Hematopoietic multipotent progenitor cell treated with erythropoietin and hydrocortisone succinate and interleukin-3 and kit ligand, for 8 days (in vitro differentiated cells): ENCODE measurements around the gene PLB1.

ENCODE experiments used
- DNase-seq: peaks from one replicate; pipeline ENCODE4 v3.0.0-alpha.2; 2015

PLB1 gene

DNA sequence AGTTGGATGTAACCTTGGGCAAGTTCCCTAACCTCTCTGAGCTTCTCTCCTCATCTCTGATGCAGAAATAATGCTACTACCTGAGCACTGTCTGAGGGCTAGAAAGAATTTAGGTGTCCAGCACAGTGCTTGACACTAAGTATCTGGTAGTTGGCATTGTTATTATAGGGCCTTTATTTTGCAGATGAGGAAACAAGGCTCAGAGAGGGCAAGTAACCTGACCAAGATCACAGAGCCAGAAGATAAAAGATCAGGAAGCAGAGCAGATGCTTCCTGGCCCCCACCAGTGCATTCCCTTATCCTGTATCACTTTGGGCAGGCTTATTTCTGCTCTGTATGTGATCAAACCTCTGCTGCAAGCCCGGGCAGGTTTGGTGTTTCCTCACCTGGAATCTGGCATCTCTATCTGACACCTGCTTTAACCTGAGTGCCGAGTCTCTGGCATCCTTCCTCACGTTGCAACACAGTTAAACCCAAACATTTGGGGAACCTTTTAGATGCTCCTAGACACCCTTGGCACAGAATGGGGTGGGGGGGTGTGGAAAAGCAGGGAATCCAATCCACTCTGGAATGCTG, 69.9 kb downstream of the PLB1 start:
- no peak for DNase-seq

GRCh38 chr2:28566521-28567041, 70.7 kb downstream of the PLB1 start:
- peak; percentile 76 for DNase-seq

GRCh38 chr2:28567061-28567471, 71.2 kb downstream of the PLB1 start:
- peak; percentile 10 for DNase-seq

DNA sequence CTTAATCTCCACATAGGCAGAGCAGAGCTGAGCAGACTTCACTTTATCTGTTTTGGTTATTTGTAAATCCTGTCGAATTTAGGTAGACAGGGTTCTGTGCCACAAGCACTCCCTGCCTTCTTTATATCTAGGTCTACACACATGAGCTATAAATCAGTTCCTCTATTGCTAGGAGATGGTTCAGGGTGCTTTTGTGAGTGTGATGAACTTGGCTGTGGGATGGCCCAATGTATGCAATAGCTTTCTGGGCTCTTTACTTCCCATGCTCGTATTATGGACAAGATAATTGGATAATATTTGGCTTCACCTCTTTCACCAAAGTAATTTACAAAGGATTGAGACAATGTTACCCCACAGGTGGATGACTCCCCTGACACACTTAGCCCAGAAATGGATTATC, 72.2 kb downstream of the PLB1 start:
- DNase-seq = no peak

DNA sequence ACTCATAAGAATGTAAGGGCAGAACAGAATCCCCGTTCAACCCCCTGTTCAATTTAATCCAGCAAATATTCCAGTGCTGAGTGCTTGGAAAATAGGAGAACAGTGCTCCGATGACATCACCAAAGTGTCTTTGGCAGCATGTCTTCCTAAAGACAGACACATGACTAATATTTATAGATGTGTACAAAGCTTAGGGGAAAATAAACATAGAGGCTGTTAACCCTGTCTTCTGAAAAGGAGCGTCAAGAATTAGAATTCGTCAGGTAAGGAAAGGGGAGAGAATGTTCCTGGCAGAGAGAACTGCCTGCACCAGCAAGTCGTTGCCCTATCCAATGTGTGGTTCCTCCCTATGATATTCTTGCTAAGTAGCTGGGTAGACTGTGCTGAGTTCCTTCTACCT, 72.7 kb downstream of the PLB1 start:
- no peak for DNase-seq

DNA sequence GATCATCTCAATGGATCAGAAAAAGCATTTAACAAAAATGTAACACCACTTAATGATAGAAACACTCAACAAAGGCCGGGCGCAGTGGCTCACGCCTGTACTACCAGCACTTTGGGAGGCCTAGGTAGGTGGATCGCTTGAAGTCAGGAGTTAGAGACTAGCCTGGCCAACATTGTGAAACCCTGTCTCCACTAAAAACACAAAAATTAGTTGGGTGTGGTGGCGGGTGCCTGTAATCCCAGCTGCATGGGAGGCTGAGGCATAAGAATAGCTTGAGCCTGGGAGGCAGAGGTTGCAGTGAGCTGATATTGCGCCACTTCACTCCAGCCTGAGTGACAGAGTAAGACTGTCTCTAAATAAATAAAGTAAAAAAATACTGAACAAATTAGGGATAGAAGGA, 74.6 kb downstream of the PLB1 start:
- no peak for DNase-seq

DNA sequence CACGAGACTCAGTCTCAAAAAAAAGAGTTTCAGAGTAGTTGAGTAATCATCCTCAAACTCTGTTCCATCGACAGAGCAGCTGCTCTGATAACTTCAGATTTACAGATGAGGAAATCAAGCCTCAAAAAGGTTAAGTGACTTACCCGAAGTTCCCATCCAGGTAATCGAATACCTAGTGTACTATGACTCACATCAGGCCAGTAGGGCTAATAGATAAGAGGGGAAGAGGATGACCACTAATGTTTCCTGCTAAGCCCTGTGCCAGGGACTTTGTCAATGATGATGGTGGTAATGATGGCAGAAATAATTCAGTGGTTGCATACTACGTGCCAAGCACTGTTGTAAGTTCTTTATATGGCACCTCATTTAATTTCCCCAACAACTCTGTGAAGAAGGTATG, 80.9 kb downstream of the PLB1 start:
- DNase-seq = no peak

- DNase-seq = no peak
Observed at GRCh38 chr2:28577791-28578680, 82.2 kb downstream of the PLB1 start.

DNA sequence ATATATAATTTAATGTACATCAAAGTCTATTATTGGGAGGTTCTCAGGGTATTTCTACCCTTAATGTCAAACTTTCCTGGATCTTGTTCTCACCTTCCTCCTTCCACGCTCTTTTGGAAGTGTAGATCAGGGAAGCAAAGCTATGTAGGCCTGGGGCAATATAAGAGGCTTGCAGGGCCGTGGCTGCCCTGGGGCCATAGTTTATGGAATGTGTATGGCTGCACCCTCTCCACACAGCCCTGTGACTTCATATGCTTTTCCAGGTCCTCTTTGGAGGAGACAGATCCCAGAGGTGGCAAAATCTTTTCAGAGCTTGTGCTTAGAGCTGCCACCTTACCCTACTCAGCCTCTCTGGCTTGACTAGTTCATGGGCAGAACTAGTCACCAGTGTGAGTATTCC, 82.9 kb downstream of the PLB1 start:
- no peak for DNase-seq

DNA sequence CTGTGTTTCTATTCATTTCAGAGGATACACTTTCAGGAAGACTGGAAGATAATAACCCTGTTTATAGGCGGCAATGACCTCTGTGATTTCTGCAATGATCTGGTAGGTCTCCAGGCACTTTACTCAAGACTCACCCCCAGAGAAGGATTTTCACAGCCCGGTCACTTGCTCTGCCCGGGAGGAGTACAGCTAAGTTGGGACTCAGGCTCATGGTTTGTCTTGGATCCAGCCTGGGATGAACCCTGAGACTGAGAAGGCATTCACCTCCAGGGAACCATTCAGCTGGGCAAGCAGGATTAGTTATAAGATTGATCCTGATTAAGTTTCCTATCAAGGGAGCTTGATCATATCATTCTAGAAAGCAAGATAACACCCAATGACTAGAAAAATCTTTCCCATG, 83.7 kb downstream of the PLB1 start:
- DNase-seq = no peak

GRCh38 chr2:28580078-28580477, 84.2 kb downstream of the PLB1 start:
- DNase-seq = no peak

DNA sequence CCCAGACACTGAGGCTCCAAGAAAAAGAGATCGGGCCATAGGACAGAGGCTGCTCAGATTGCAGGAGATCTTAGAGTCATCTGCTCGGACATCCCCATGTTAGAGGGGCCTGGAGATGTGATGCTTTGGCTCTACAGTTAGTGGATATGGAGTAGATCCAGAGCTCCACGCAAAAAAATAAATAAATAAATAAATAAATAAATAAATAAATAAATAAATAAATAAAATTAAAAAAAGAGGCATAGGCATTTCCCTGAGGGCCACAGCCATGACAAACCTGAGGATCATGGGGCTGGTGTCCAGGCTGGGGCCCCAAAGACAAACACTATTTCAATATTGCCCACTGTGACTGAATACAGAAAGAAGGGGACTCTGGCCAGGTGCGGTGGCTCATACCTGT, 85.5 kb downstream of the PLB1 start:
- DNase-seq = no peak

GRCh38 chr2:28582152-28582551, 86.3 kb downstream of the PLB1 start:
- no peak for DNase-seq

DNA sequence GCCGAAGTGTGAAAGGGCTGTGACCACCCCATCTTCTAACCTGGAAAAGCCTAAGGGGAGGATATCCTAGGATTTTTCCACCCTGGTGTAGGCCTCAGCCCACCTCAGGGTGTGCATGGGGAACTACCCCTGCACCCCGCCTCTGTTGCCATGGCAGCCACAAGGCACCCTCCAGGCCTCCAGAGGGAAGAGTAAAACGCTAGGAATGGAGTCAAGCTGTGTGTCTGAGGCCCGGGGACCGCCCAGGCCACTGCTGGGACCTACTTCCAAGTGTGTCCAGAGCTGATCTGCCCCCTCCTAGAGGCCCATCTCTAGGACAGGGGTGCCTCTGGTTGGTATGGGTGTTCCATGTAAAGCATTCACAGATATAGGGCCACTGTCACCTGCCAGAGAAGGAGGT, 86.7 kb downstream of the PLB1 start:
- no peak for DNase-seq

DNA sequence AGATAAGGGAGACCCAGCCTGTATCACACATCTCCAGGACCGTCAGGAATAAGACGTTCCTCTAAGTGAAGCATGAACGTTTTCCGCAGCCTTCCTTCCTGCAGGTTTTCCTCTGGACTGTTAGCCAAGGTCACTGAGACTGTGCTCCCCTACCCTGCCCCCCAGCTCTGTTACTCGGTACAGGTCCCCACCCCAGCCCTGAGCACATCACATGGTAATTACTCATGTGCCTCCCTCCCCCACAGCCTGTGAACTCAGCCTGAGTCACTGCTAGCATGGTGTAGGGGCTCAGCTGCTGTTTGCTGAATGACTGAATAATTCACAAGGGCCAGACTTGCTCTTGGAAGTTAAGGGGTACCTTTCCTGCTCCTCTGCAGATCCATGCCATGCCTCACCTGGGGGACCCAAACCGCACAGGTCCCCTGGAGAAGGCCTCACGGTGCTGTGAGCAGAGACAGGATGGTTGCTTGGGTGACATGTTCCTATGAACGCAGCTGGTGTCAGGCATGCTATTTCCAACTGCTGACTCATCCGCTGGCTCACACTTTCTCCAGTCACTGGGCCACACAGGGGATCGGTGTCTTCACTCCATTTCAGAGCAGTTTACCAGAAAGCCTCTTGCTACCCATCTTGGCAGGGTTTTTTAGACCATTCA, 88.2 kb downstream of the PLB1 start:
- DNase-seq = peak; percentile 71

GRCh38 chr2:28586867-28587266, 91.0 kb downstream of the PLB1 start:
- no peak for DNase-seq

GRCh38 chr2:28587526-28588291, 91.8 kb downstream of the PLB1 start:
- no peak for DNase-seq

GRCh38 chr2:28588292-28588670, 92.4 kb downstream of the PLB1 start:
- DNase-seq = no peak

GRCh38 chr2:28589746-28590463, 94.0 kb downstream of the PLB1 start:
- DNase-seq = no peak

- DNase-seq = no peak
Observed at GRCh38 chr2:28590496-28591301, 94.8 kb downstream of the PLB1 start.

DNA sequence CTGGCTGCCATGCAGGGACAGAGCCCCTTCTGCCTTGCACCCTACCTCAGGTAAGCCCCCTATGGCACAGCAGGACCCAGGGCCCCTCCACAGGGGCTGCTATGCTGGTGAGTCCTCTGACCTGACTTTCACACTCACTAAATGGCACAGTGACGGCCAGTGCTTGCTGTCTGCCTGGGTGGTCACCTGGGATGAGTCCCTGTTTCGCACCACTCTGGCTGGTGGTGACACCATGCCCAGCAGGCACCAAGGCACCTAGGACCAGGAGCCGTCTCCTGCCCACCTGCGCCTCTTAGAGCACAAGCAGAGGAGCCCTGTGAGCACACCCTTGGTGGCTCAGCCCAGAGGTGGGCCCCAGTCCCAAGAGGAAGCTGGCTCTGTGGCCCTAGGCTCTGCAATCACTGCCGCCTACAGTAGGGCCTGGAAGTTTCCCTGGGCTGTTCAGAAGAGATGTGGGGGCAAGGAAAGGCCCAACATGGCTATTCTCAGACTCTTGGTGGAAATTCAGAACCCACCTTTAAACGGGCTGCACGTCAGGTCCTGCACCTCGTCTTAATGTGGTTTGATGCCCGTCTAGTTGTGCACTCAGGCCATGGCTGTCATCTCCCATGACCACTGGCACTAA, 96.0 kb downstream of the PLB1 start:
- DNase-seq = no peak
